PC-3 (cell line): Measurements from ENCODE around the gene GALNTL6.

Experiments
- CTCF ChIP-seq: fragments of 300-600 bp; sonication (generic); conservative IDR thresholded peaks from 2 replicates; pipeline ENCODE4 v1.5.1; 2017; ENCODE audit warnings: antibody characterized with exemption, low read depth, mild to moderate bottlenecking, low read length
- EZH2phosphoT487 ChIP-seq: fragments of 300-600 bp; sonication (generic); IDR thresholded peaks from 2 replicates; pipeline ENCODE4 v1.6.1; 2018; ENCODE audit warnings: mild to moderate bottlenecking, antibody characterized with exemption, low read length, borderline replicate concordance

DNA sequence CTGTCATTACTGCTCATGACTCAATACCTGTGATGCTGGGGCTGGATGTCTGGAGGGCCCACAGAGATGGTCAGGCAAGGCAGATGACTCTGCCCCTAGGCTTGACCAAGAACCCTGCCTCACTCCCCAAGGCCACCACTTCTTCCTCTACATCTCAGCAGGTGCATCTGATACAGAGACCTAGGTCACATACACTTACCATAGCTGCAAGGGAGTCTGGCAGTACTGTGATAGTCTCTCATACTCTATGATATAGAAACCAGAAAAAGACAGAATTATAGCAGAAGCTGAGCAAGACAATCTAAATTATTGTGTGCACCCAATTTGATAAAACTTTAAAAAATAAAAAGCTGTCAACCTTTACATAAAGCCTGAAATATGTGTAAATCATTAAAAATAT, 878.3 kb downstream of the GALNTL6 start:
- TF ChIP-seq CTCF (no peak), EZH2phosphoT487 (no peak)
